Activated T-helper 1 cell treated with Interleukin-2 at 50 U/mL for 16 hours (primary cell): ENCODE data around the gene NUAK1.
"Not testable (repeated sequence)": the region's sequence is repeated elsewhere in the genome, so short reads cannot be mapped to it uniquely, and the experiment has no call there.

Source experiments
- DNase-seq: peaks from one replicate; pipeline ENCODE4 v3.0.0-alpha.2; 2020; ENCODE audit warnings: low read depth

NUAK1 gene

GRCh38 chr12:106031761-106032622 lies 106.8 kb downstream of the NUAK1 start:
- no peak for DNase-seq

- DNase-seq, result no peak
Measured at GRCh38 chr12:106030210-106031071, 108.3 kb downstream of the NUAK1 start.

GRCh38 chr12:106029532-106029931 lies 109.2 kb downstream of the NUAK1 start:
- no peak for DNase-seq

GRCh38 chr12:106027911-106028310 lies 110.8 kb downstream of the NUAK1 start:
- DNase-seq, result no peak

- no peak for DNase-seq
Measured at GRCh38 chr12:106027286-106027685, 111.5 kb downstream of the NUAK1 start.

GRCh38 chr12:106025129-106025528 lies 113.6 kb downstream of the NUAK1 start:
- no peak for DNase-seq

- no peak for DNase-seq
Measured at GRCh38 chr12:106023039-106023438, 115.7 kb downstream of the NUAK1 start.

- DNase-seq, result no peak
Measured at GRCh38 chr12:106022568-106023012, 116.2 kb downstream of the NUAK1 start.

GRCh38 chr12:106021516-106021915 lies 117.2 kb downstream of the NUAK1 start:
- no peak for DNase-seq

GRCh38 chr12:106020736-106021135 lies 118.0 kb downstream of the NUAK1 start:
- no peak for DNase-seq

- no peak for DNase-seq
Measured at GRCh38 chr12:106019144-106019543, 119.6 kb downstream of the NUAK1 start.

- DNase-seq, result no peak
Measured at GRCh38 chr12:106018286-106018685, 120.5 kb downstream of the NUAK1 start.

- DNase-seq, result not testable (repeated sequence)
Measured at GRCh38 chr12:106016601-106017278, 122.0 kb downstream of the NUAK1 start.

- DNase-seq, result no peak
Measured at GRCh38 chr12:106015646-106016045, 123.1 kb downstream of the NUAK1 start.

- DNase-seq, result no peak
Measured at GRCh38 chr12:106013941-106014340, 124.8 kb downstream of the NUAK1 start.
